H1 (cell line): Measurements from ENCODE around the gene CDC42BPB. TPM values are rescaled to one million over a fixed set of nuclear protein-coding genes. Genes with fewer than 3 reads are reported as not detected.

Experiments
- CTCF ChIA-PET: fragments of 300-600 bp; sonication (Branson Sonifier 250); formaldehyde crosslinking; loops from one replicate; lab custom pipeline; 2021; ENCODE audit not compliant: partially characterized antibody; lab: Charles Lee
- POLR2A ChIA-PET: fragments of 300-600 bp; sonication (Branson Sonifier 250); formaldehyde crosslinking; loops from one replicate; lab custom pipeline; 2021; ENCODE audit warnings: inconsistent platforms; ENCODE audit not compliant: partially characterized antibody; lab: Charles Lee
- DNase-seq, 2 experiments: peaks; one replicate each; pipeline versions ENCODE4 v3.0.0 to v3.0.0-alpha.2; 2010 to 2022; ENCODE audit warnings: low spot score in 2 of 2, low read depth in 1 of 2, mixed read lengths in 1 of 2
- FAIRE-seq: peaks from 2 replicates; lab custom pipeline; 2011; peaks lifted over from hg19 to GRCh38; lab: Jason Lieb, UNC
- H2AFZ ChIP-seq: 2 replicates; pipeline ENCODE4 v1.8.1; 2012; ENCODE audit warnings: low read length, inconsistent platforms
- H2AK5ac ChIP-seq: 2 replicates; pipeline ENCODE4 v1.6.1; 2013; ENCODE audit warnings: low read depth, low read length
- H2BK120ac ChIP-seq: replicated peaks from 2 replicates; pipeline ENCODE3; 2013; ENCODE audit warnings: low read depth, low read length, inconsistent platforms
- H2BK12ac ChIP-seq: 2 replicates; pipeline ENCODE4 v1.6.1; 2013; ENCODE audit warnings: low read depth, low read length
- H2BK15ac ChIP-seq: 2 replicates; pipeline ENCODE4 v1.6.1; 2013; ENCODE audit warnings: low read length
- H2BK20ac ChIP-seq: 2 replicates; pipeline ENCODE4 v1.6.1; 2013; ENCODE audit warnings: low read length
- H2BK5ac ChIP-seq: 2 replicates; pipeline ENCODE4 v1.6.1; 2013; ENCODE audit warnings: low read depth, low read length
- H3K14ac ChIP-seq: 2 replicates; pipeline ENCODE4 v1.6.1; 2013; ENCODE audit warnings: inconsistent platforms; ENCODE audit not compliant: insufficient read length
- H3K18ac ChIP-seq: 2 replicates; pipeline ENCODE4 v1.6.1; 2013; ENCODE audit warnings: low read length; ENCODE audit errors: extremely low read depth
- H3K23ac ChIP-seq: 2 replicates; pipeline ENCODE4 v1.6.1; 2013; ENCODE audit warnings: inconsistent platforms; ENCODE audit not compliant: insufficient read length
- H3K23me2 ChIP-seq: 2 replicates; pipeline ENCODE4 v1.6.1; 2013; ENCODE audit warnings: low read depth, low read length
- H3K27ac ChIP-seq: 2 replicates; pipeline ENCODE4 v1.6.1; 2011; ENCODE audit warnings: low read depth, low read length, inconsistent platforms
- H3K27me3 ChIP-seq, 4 experiments: replicated peaks in 1 of 4; 1 replicate in 1 of 4; 2 replicates in 3 of 4; pipeline versions ENCODE4 v1.6.1 to v1.8.1; 2011 to 2013; ENCODE audit warnings: low read length in 3 of 4, mild to moderate bottlenecking in 3 of 4, inconsistent platforms in 2 of 4, mixed read lengths in 2 of 4, moderate library complexity in 1 of 4; ENCODE audit not compliant: control insufficient read depth in 3 of 4, insufficient read depth in 3 of 4; ENCODE audit errors: extremely low read depth in 1 of 4
- H3K36me3 ChIP-seq, 4 experiments: 2 replicates each; pipeline versions ENCODE4 v1.6.1 to v1.8.1; 2011 to 2013; ENCODE audit warnings: mild to moderate bottlenecking in 4 of 4, low read length in 3 of 4, moderate library complexity in 2 of 4, control low read depth in 1 of 4, inconsistent platforms in 1 of 4; ENCODE audit not compliant: insufficient read depth in 4 of 4, control insufficient read depth in 2 of 4
- H3K4ac ChIP-seq: replicated peaks from 2 replicates; pipeline ENCODE3; 2013; ENCODE audit warnings: low read length, low read depth, mixed read lengths, inconsistent platforms; ENCODE audit not compliant: insufficient read length
- H3K4me1 ChIP-seq, 4 experiments: replicated peaks in 1 of 4; 1 replicate in 1 of 4; 2 replicates in 3 of 4; pipeline versions ENCODE4 v1.6.1 to v1.8.1; 2011 to 2013; ENCODE audit warnings: low read length in 3 of 4, inconsistent platforms in 2 of 4, mixed read lengths in 1 of 4; ENCODE audit not compliant: insufficient read depth in 4 of 4, control insufficient read depth in 3 of 4
- H3K4me2 ChIP-seq, 2 experiments: 2 replicates each; pipeline versions ENCODE4 v1.6.1 to v1.8.1; 2011 to 2013; ENCODE audit warnings: low read depth in 2 of 2, low read length in 2 of 2, control low read depth in 1 of 2, inconsistent platforms in 1 of 2, mild to moderate bottlenecking in 1 of 2; ENCODE audit not compliant: insufficient read depth in 1 of 2
- H3K4me3 ChIP-seq, 4 experiments: fragments of 200-600, 300-600 bp in 1 of 4; sonication (generic), shearing (Covaris generic), sonication (Bioruptor Twin) in 1 of 4; 2 replicates each; pipeline versions ENCODE4 v1.5.1 to v1.8.1; 2011 to 2016; ENCODE audit warnings: low read length in 4 of 4, low read depth in 3 of 4, control low read depth in 2 of 4, inconsistent platforms in 2 of 4, mild to moderate bottlenecking in 2 of 4, mixed read lengths in 1 of 4, moderate library complexity in 1 of 4; ENCODE audit not compliant: insufficient read depth in 2 of 4; ENCODE audit errors: extremely low read depth in 1 of 4
- H3K56ac ChIP-seq: replicated peaks from 2 replicates; pipeline ENCODE3; 2013; ENCODE audit warnings: low read depth, mild to moderate bottlenecking, mixed read lengths, low read length, inconsistent platforms; ENCODE audit not compliant: insufficient read length
- H3K79me1 ChIP-seq: 2 replicates; pipeline ENCODE4 v1.6.1; 2013; ENCODE audit warnings: low read depth, low read length, control low read depth
- H3K79me2 ChIP-seq, 2 experiments: 2 replicates each; pipeline versions ENCODE4 v1.6.1 to v1.8.1; 2012 to 2013; ENCODE audit warnings: low read length in 2 of 2, mild to moderate bottlenecking in 2 of 2, inconsistent platforms in 1 of 2; ENCODE audit not compliant: insufficient read depth in 2 of 2, control insufficient read depth in 1 of 2
- H3K9ac ChIP-seq, 4 experiments: replicated peaks in 1 of 4; 1 replicate in 1 of 4; 2 replicates in 3 of 4; pipeline versions ENCODE4 v1.6.1 to v1.8.1; 2011 to 2013; ENCODE audit warnings: low read depth in 3 of 4, low read length in 3 of 4, control low read depth in 2 of 4, mild to moderate bottlenecking in 2 of 4, moderate library complexity in 2 of 4, inconsistent platforms in 1 of 4; ENCODE audit errors: extremely low read depth in 1 of 4
- H3K9me3 ChIP-seq, 2 experiments: 2 replicates each; pipeline versions ENCODE4 v1.6.1 to v1.8.1; 2012 to 2013; ENCODE audit warnings: mild to moderate bottlenecking in 2 of 2, moderate library complexity in 2 of 2, control low read depth in 1 of 2, inconsistent platforms in 1 of 2, low read depth in 1 of 2, low read length in 1 of 2, mixed read lengths in 1 of 2; ENCODE audit not compliant: insufficient read depth in 2 of 2
- H4K20me1 ChIP-seq, 2 experiments: replicated peaks in 1 of 2; 2 replicates each; pipeline versions ENCODE3 to v1.8.1; 2011 to 2013; ENCODE audit warnings: inconsistent platforms in 2 of 2, low read length in 2 of 2, mild to moderate bottlenecking in 1 of 2; ENCODE audit not compliant: insufficient read depth in 2 of 2, control insufficient read depth in 1 of 2
- H4K5ac ChIP-seq: 2 replicates; pipeline ENCODE4 v1.6.1; 2013; ENCODE audit warnings: low read length, low read depth, mixed read lengths, inconsistent platforms; ENCODE audit not compliant: insufficient read length
- H4K8ac ChIP-seq: 2 replicates; pipeline ENCODE4 v1.8.0; 2013; ENCODE audit warnings: mild to moderate bottlenecking, moderate library complexity, low read length, inconsistent platforms; ENCODE audit not compliant: insufficient read depth; ENCODE audit errors: extremely low read depth
- H4K91ac ChIP-seq: replicated peaks from 2 replicates; pipeline ENCODE3; 2013; ENCODE audit warnings: low read length, mixed read lengths, inconsistent platforms; ENCODE audit not compliant: insufficient read length
- CHD1 ChIP-seq: IDR thresholded peaks from 2 replicates; pipeline ENCODE4 v1.6.1; 2012; ENCODE audit warnings: low read depth, low read length, improper control_type of control experiment
- CREB1 ChIP-seq: IDR thresholded peaks from 2 replicates; pipeline ENCODE4 v1.6.1; 2012; ENCODE audit warnings: inconsistent platforms
- CTCF ChIP-seq, 3 experiments: IDR thresholded peaks; 1 replicate in 2 of 3; 2 replicates in 1 of 3; pipeline versions ENCODE4 v1.5.1 to v1.6.1; 2011; ENCODE audit warnings: low read length in 3 of 3, mild to moderate bottlenecking in 3 of 3, inconsistent platforms in 2 of 3, low read depth in 1 of 3, moderate library complexity in 1 of 3; ENCODE audit not compliant: insufficient read depth in 1 of 3; ENCODE audit errors: control extremely low read depth in 1 of 3
- RAD21 ChIP-seq, 2 experiments: IDR thresholded peaks in 1 of 2; conservative IDR thresholded peaks in 1 of 2; 2 replicates each; pipeline ENCODE4 v1.6.1; 2011; ENCODE audit warnings: low read depth in 2 of 2, low read length in 2 of 2, improper control_type of control experiment in 1 of 2, inconsistent platforms in 1 of 2, mild to moderate bottlenecking in 1 of 2, moderate library complexity in 1 of 2
- SIN3A ChIP-seq, 2 experiments: IDR thresholded peaks in 1 of 2; conservative IDR thresholded peaks in 1 of 2; 2 replicates each; pipeline ENCODE4 v1.6.1; 2011 to 2012; ENCODE audit warnings: low read length in 2 of 2, improper control_type of control experiment in 1 of 2, low read depth in 1 of 2, mild to moderate bottlenecking in 1 of 2
- WGBS, 2 experiments: shearing (Covaris generic) in 1 of 2; methylation state at CpG; one replicate each; pipeline versions ENCODE4 v1.1.6 to v1.1.7; 2013 to 2015; ENCODE audit warnings: low lambda C conversion rate in 2 of 2, mixed read lengths in 2 of 2, inconsistent platforms in 1 of 2, low coverage in 1 of 2, missing lambda C conversion rate in 1 of 2; ENCODE audit not compliant: insufficient replicate concordance in 2 of 2, insufficient coverage in 1 of 2, insufficient read length in 1 of 2; ENCODE audit errors: extremely low coverage in 1 of 2, missing lambda C conversion rate in 1 of 2; 5-methylcytosine and 5-hydroxymethylcytosine counted together
- polyA plus RNA-seq, 7 experiments: library from polyadenylated mRNA; depleted of rRNA in 3 of 7; stranded (reverse) in 5 of 7; unstranded in 2 of 7; fragments of >200 nt in 5 of 7; fragments of 200-250 nt in 2 of 7; gene quantifications; 1 replicate in 5 of 7; 2 replicates in 1 of 7; 4 replicates in 1 of 7; pipeline versions ENCODE4 v1.2.1 to v1.2.3, GENCODE V29; 2011 to 2013; ENCODE audit warnings: missing spikeins in 2 of 7, mixed read lengths in 2 of 7
- total RNA-seq: library from RNA; stranded (reverse); fragmentation: NEBNext Ultra II Directional; extraction: Animal tissue kit (Norgen Biotek cat#: 25700); gene quantifications from 2 replicates; pipeline ENCODE4 v1.2.1, GENCODE V29; 2021

CDC42BPB gene
- total and polyA plus RNA-seq, 2 of the 8 experiments (the other 6 are each of a cell fraction or from before 2014, with no cell fraction given): 51.2 to 88.2 TPM

GRCh38 chr14:103078420-103078749, 21.0 kb upstream of the CDC42BPB start:
- no peak overlapping the region for H3K4me2 ChIP-seq
- no peak overlapping the region for H3K4me3 ChIP-seq
- H2BK12ac ChIP-seq: peak overlapping the region; percentile 28; the same call in 1 of the 2 replicates
- no peak overlapping the region for H4K8ac ChIP-seq
- H3K4me1 ChIP-seq: peaks cover 0 to 6% (median 0%) of the 10 kb centered on the region in 4 experiments; a peak in 2 of 7 replicates
- H3K23ac ChIP-seq: no peak overlapping the region
- peaks cover 0 to 11% (median 6%) of the 10 kb centered on the region in 4 experiments; a peak in 3 of 7 replicates for H3K27me3 ChIP-seq
- no peak overlapping the region for H3K27ac ChIP-seq
- no peak overlapping the region for H3K56ac ChIP-seq
- peak; percentile 98 for FAIRE-seq
- H3K79me2 ChIP-seq: no peaks in the 10 kb centered on the region
- H2BK120ac ChIP-seq: no peak overlapping the region
- no peak overlapping the region for H2BK5ac ChIP-seq
- peak in 1 of 2 experiments; percentile 60 for DNase-seq
- H2BK15ac ChIP-seq: no peak overlapping the region
- TF ChIP-seq SIN3A (conservative IDR thresholded peaks at IDR 0.05 in 1 of 2, IDR thresholded peaks at IDR 0.05 in 1 of 2; ENCODE audit: low read depth in 1 of 2, low read length in 2 of 2): 0 out of 4 replicates have a peak, but pooled peaks of 1 of the 2 experiments have one; percentile 35
- peak; percentile 93 to 94 for TF ChIP-seq RAD21 (IDR thresholded peaks at IDR 0.05 in 1 of 2, conservative IDR thresholded peaks at IDR 0.05 in 1 of 2; ENCODE audit: low read depth in 2 of 2, low read length in 2 of 2)
- no peak for TF ChIP-seq CHD1
- TF ChIP-seq CREB1: no peak
- TF ChIP-seq CTCF (IDR thresholded peaks at IDR 0.05; ENCODE audit: control extremely low read depth in 1 of 3, insufficient read depth in 1 of 3, low read depth in 1 of 3, low read length in 3 of 3): peak; percentile 89 to 90 (median 89)
- H4K20me1 ChIP-seq: peaks cover 0 to 5% of the 10 kb centered on the region in 2 experiments
- no peak overlapping the region for H2AK5ac ChIP-seq
- no peaks in the 10 kb centered on the region for H3K79me1 ChIP-seq
- no peak overlapping the region for H3K9ac ChIP-seq
- no peak overlapping the region for H2BK20ac ChIP-seq
- H4K5ac ChIP-seq: no peak overlapping the region
- no peak overlapping the region for H4K91ac ChIP-seq
- no peak overlapping the region for H3K14ac ChIP-seq
- H3K4ac ChIP-seq: no peak overlapping the region
- no peak overlapping the region for H2AFZ ChIP-seq
- peaks cover 24% of the 10 kb centered on the region; the same call in 1 of the 2 replicates for H3K23me2 ChIP-seq
- H3K18ac ChIP-seq: no peak overlapping the region
- no peaks in the 10 kb centered on the region for H3K9me3 ChIP-seq
- no peaks in the 10 kb centered on the region for H3K36me3 ChIP-seq
- ChIA-PET CTCF (interaction anchor here (1.1 to 7.0 kb wide), 16 partner anchors 9 to 233 kb away, joined by 3 to 74 read pairs (median 5); partner anchors contain the start of gene EXOC3L4), POLR2A (no interaction called here)
- WGBS, 2 experiments: 21% methylated on average over 8 of the region's 9 CpGs; no CpG with 5 or more reads in 1 of the 2 experiments
